ENCODE measurements around the gene PPP2R5E. TPM values are rescaled to one million over a fixed set of nuclear protein-coding genes. Genes with fewer than 3 reads are reported as not detected.

PPP2R5E gene
- total and polyA plus RNA-seq, 2 donors (not counting 3 experiments of a cell fraction or from before 2014, with no cell fraction given): 4.9 to 52.5 TPM

DNA sequence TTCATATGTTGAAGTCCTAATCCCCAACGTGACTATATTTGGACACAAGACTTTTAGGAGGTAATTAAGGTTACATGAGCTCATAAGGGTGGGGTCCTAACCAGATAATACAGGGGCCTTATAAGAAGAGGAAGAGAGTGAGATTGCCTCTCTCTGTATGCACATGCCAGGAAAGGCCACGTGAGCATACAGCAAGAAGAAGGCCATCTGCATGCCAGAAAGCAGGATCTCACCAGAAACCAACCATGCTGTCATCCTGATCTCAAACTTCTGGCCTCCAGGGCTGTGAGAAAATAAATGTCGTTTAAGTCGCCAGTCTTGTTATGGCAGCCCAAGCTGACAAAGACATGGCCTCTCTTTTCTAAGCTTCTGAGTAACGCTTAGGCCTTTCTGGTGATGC, 155.5 kb downstream of the PPP2R5E start:
- no peak overlapping the region for H3K4me3 ChIP-seq (replicated peaks in 1 of 3; ENCODE audit: insufficient read depth in 1 of 3, low read depth in 1 of 3, low read length in 3 of 3)
- dilution Hi-C loops (cut with MboI; ENCODE audit: extremely low pct_ligation_motif_present, low sequenced_read_pairs) (no loop called here), intact Hi-C loops (cut with micrococcal nuclease) (loop anchor here (1.0 to 2.0 kb wide), 2 partner anchors 156 to 245 kb away; partner anchors contain the start of gene PPP2R5E)
- H3K9ac ChIP-seq (replicated peaks; ENCODE audit: extremely low read depth, insufficient read depth, low read length): no peak overlapping the region
- H3K27me3 ChIP-seq (ENCODE audit: control insufficient read depth in 2 of 2, insufficient read depth in 2 of 2, low read length in 2 of 2): no peaks in the 10 kb centered on the region
- ChIA-PET CTCF (interaction anchor here (0.6 to 4.5 kb wide), 5 partner anchors 11 to 382 kb away, joined by 3 to 65 read pairs (median 46); partner anchors contain the start of gene PPP2R5E), POLR2A (no interaction called here)
- H4K20me1 ChIP-seq (replicated peaks; ENCODE audit: control insufficient read depth, extremely low read depth, insufficient read depth, low read length): no peaks in the 10 kb centered on the region
- H3K9me1 ChIP-seq (replicated peaks; ENCODE audit: control insufficient read depth, extremely low read depth, insufficient read depth, low read length): no peaks in the 10 kb centered on the region
- no peak for TF ChIP-seq JUN (IDR thresholded peaks at IDR 0.05; ENCODE audit: borderline replicate concordance, insufficient read depth, insufficient read length, low read depth)
- TF ChIP-seq POLR2AphosphoS5 (IDR thresholded peaks at IDR 0.05; ENCODE audit: insufficient read depth, low read depth, low read length): no peak
- TF ChIP-seq, protein P1, sequence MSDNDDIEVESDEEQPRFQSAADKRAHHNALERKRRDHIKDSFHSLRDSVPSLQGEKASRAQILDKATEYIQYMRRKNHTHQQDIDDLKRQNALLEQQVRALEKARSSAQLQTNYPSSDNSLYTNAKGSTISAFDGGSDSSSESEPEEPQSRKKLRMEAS (IDR thresholded peaks at IDR 0.05; ENCODE audit: insufficient read depth, insufficient read length): no peak
- no peak for TF ChIP-seq FOS (IDR thresholded peaks at IDR 0.05; ENCODE audit: borderline replicate concordance, insufficient read depth, low read length)
- no peak for TF ChIP-seq MYC (IDR thresholded peaks at IDR 0.05; ENCODE audit: low read depth, low read length)
- no peak for TF ChIP-seq EZH2 (IDR thresholded peaks at IDR 0.05; ENCODE audit: borderline replicate concordance, low read depth, low read length, severe bottlenecking)
- TF ChIP-seq, protein P2, sequence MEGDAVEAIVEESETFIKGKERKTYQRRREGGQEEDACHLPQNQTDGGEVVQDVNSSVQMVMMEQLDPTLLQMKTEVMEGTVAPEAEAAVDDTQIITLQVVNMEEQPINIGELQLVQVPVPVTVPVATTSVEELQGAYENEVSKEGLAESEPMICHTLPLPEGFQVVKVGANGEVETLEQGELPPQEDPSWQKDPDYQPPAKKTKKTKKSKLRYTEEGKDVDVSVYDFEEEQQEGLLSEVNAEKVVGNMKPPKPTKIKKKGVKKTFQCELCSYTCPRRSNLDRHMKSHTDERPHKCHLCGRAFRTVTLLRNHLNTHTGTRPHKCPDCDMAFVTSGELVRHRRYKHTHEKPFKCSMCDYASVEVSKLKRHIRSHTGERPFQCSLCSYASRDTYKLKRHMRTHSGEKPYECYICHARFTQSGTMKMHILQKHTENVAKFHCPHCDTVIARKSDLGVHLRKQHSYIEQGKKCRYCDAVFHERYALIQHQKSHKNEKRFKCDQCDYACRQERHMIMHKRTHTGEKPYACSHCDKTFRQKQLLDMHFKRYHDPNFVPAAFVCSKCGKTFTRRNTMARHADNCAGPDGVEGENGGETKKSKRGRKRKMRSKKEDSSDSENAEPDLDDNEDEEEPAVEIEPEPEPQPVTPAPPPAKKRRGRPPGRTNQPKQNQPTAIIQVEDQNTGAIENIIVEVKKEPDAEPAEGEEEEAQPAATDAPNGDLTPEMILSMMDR (IDR thresholded peaks at IDR 0.05; ENCODE audit: extremely low read depth in 1 of 2, insufficient read depth in 1 of 2, low read depth in 1 of 2, low read length in 2 of 2): no peak
- TF ChIP-seq GATA2 (IDR thresholded peaks at IDR 0.05; ENCODE audit: insufficient read depth, insufficient read length, low read depth, low read length): no peak
- TF ChIP-seq POLR2A (IDR thresholded peaks at IDR 0.05; ENCODE audit: low read depth, low read length): no peak
- no peaks in the 10 kb centered on the region for H3K9me3 ChIP-seq (replicated peaks; ENCODE audit: control insufficient read depth, insufficient read depth, low read length)
- H3K4me1 ChIP-seq (ENCODE audit: control insufficient read depth, extremely low read depth, insufficient read depth, low read length): no peaks in the 10 kb centered on the region
- no peak overlapping the region for H3K4me2 ChIP-seq (ENCODE audit: insufficient read depth, low read length)
- no peaks in the 10 kb centered on the region for H3K79me2 ChIP-seq (ENCODE audit: control insufficient read depth, insufficient read depth, low read length)
- H3K36me3 ChIP-seq (ENCODE audit: control insufficient read depth in 2 of 2, extremely low read depth in 1 of 2, insufficient read depth in 2 of 2, low read length in 2 of 2): peaks cover 4 to 11% of the 10 kb centered on the region in 2 experiments
- no peak for DNase-seq (ENCODE audit: low read depth, low spot score)
- no peak for FAIRE-seq
- H2AFZ ChIP-seq (ENCODE audit: low read depth, low read length): no peak overlapping the region
- BruUV-seq (replicated peaks): no TSS peak
- H3K27ac ChIP-seq (ENCODE audit: insufficient read depth, low read depth, low read length): no peak overlapping the region

Data from endothelial cell of umbilical vein (primary cell).